ENCODE data around the gene DARS1.

The DARS1 gene

GRCh38 chr2:135898234-135898786 lies 87.1 kb downstream of the DARS1 start:
- TF ChIP-seq, protein P1, sequence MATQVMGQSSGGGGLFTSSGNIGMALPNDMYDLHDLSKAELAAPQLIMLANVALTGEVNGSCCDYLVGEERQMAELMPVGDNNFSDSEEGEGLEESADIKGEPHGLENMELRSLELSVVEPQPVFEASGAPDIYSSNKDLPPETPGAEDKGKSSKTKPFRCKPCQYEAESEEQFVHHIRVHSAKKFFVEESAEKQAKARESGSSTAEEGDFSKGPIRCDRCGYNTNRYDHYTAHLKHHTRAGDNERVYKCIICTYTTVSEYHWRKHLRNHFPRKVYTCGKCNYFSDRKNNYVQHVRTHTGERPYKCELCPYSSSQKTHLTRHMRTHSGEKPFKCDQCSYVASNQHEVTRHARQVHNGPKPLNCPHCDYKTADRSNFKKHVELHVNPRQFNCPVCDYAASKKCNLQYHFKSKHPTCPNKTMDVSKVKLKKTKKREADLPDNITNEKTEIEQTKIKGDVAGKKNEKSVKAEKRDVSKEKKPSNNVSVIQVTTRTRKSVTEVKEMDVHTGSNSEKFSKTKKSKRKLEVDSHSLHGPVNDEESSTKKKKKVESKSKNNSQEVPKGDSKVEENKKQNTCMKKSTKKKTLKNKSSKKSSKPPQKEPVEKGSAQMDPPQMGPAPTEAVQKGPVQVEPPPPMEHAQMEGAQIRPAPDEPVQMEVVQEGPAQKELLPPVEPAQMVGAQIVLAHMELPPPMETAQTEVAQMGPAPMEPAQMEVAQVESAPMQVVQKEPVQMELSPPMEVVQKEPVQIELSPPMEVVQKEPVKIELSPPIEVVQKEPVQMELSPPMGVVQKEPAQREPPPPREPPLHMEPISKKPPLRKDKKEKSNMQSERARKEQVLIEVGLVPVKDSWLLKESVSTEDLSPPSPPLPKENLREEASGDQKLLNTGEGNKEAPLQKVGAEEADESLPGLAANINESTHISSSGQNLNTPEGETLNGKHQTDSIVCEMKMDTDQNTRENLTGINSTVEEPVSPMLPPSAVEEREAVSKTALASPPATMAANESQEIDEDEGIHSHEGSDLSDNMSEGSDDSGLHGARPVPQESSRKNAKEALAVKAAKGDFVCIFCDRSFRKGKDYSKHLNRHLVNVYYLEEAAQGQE (IDR thresholded peaks at IDR 0.05; ENCODE audit: insufficient read depth in 1 of 2, low read depth in 2 of 2, low read length in 2 of 2) = no peak
- TF ChIP-seq SIN3A (IDR thresholded peaks at IDR 0.05; ENCODE audit: borderline replicate concordance, insufficient read depth, low read length) = no peak
- no peak for TF ChIP-seq FOXP2 (optimal IDR thresholded peaks at IDR 0.05; ENCODE audit: borderline replicate concordance, extremely low read depth, extremely low read length, insufficient read depth)
- TF ChIP-seq TAF1 (IDR thresholded peaks at IDR 0.05; ENCODE audit: borderline replicate concordance, insufficient read depth, low read length) = no peak
- TF ChIP-seq POLR2AphosphoS5 (IDR thresholded peaks at IDR 0.05; ENCODE audit: low read depth, low read length) = no peak

DNA sequence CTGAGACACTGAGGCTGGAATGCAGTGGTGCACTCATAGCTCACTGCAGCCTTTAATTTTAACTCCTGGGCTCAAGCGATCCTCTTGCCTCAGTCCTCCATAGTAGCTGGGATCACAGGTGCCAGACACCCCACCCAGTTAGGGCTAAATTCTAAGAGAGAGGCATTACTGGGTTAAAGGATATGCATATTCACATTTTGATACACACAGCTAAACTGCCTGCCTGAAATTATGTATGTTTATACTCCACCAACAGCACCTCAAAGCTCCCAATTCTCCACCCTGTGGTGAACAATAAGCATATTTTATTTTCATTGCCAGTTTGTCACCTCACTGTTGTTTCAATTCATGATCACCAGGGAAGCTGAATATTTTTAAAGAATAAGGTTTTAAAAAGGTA lies 90.5 kb downstream of the DARS1 start:
- TF ChIP-seq SIN3A (IDR thresholded peaks at IDR 0.05; ENCODE audit: borderline replicate concordance, insufficient read depth, low read length) = no peak
- TF ChIP-seq, protein P1 (IDR thresholded peaks at IDR 0.05; ENCODE audit: insufficient read depth in 1 of 2, low read depth in 2 of 2, low read length in 2 of 2) = no peak
- TF ChIP-seq POLR2AphosphoS5 (IDR thresholded peaks at IDR 0.05; ENCODE audit: low read depth, low read length) = no peak
- no peak for TF ChIP-seq FOXP2 (optimal IDR thresholded peaks at IDR 0.05; ENCODE audit: borderline replicate concordance, extremely low read depth, extremely low read length, insufficient read depth)
- TF ChIP-seq TAF1 (IDR thresholded peaks at IDR 0.05; ENCODE audit: borderline replicate concordance, insufficient read depth, low read length) = no peak

DNA sequence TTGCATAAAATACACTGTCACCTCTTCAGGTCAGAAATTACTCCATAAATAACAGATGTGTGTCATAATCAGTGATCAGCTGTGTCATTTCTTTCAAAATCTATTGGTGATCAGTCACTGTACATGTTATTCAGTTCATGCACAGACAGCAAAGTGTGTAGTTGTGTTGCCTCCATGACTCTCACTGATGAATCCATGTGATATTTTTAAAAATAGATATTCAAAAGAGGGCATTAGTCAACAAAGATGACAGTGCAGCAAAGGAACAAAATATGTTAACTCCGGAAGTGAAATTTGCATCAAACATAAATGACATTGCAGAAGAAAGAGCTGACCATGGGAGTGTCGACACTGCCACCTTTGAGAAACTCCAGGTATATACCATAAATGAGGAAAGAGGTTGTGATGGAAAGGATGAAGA lies 92.0 kb downstream of the DARS1 start:
- TF ChIP-seq FOXP2 (optimal IDR thresholded peaks at IDR 0.05; ENCODE audit: borderline replicate concordance, extremely low read depth, extremely low read length, insufficient read depth) (no peak), TAF1 (IDR thresholded peaks at IDR 0.05; ENCODE audit: borderline replicate concordance, insufficient read depth, low read length) (no peak), POLR2AphosphoS5 (IDR thresholded peaks at IDR 0.05; ENCODE audit: low read depth, low read length) (no peak), SIN3A (IDR thresholded peaks at IDR 0.05; ENCODE audit: borderline replicate concordance, insufficient read depth, low read length) (no peak)
- TF ChIP-seq, protein P1 (IDR thresholded peaks at IDR 0.05; ENCODE audit: insufficient read depth in 1 of 2, low read depth in 2 of 2, low read length in 2 of 2) = no peak

DNA sequence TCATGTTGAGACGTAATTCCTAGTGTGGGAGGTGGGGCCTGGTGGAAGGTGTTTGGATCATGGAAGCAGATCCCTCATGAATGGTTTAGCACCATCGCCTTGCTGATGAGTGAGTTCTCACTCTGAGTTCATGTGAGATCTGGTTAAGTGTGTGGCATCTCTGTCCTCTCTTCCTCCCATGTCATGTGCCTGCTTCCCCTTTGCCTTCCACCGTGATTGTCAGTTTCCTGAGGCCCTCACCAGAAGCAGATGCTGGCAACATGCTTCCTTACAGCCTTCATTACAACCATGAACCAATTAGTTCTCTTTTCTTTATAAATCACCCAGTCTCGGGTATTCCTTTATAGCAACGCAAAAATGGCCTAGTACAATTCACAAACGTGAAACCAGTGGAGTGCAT lies 94.6 kb downstream of the DARS1 start:
- TF ChIP-seq, protein P1 (IDR thresholded peaks at IDR 0.05; ENCODE audit: insufficient read depth in 1 of 2, low read depth in 2 of 2, low read length in 2 of 2) = no peak
- TF ChIP-seq SIN3A (IDR thresholded peaks at IDR 0.05; ENCODE audit: borderline replicate concordance, insufficient read depth, low read length) = no peak
- TF ChIP-seq FOXP2 (optimal IDR thresholded peaks at IDR 0.05; ENCODE audit: borderline replicate concordance, extremely low read depth, extremely low read length, insufficient read depth) = no peak
- no peak for TF ChIP-seq TAF1 (IDR thresholded peaks at IDR 0.05; ENCODE audit: borderline replicate concordance, insufficient read depth, low read length)
- TF ChIP-seq POLR2AphosphoS5 (IDR thresholded peaks at IDR 0.05; ENCODE audit: low read depth, low read length) = no peak
